ENCODE data around the gene APP. TPM values are rescaled to one million over a fixed set of nuclear protein-coding genes. Genes with fewer than 3 reads are reported as not detected.

The APP gene
- total RNA-seq, 1 experiment from 2014 or later: 224 TPM

- ChIA-PET CTCF (no interaction called here), POLR2A (ENCODE audit: unreplicated experiment) (no interaction called here)
- Histone ChIP-seq H3K27ac (no peak overlapping the region), H3K4me2 (no peak overlapping the region), H3K36me3 (ENCODE audit: low read depth) (no peaks in the 10 kb centered on the region), H3K9me3 (ENCODE audit: insufficient read depth, low read depth) (no peaks in the 10 kb centered on the region), H3K27me3 (ENCODE audit: insufficient read depth, low read depth) (no peaks in the 10 kb centered on the region), H4K20me1 (ENCODE audit: insufficient read depth) (no peaks in the 10 kb centered on the region), H3K9me2 (ENCODE audit: insufficient read depth) (no peaks in the 10 kb centered on the region), H3F3A (ENCODE audit: insufficient read depth, low read depth) (no peaks in the 10 kb centered on the region), H3K4me1 (replicated peaks; ENCODE audit: insufficient read depth) (no peaks in the 10 kb centered on the region), H3K4me3 (no peak overlapping the region), H3K79me2 (ENCODE audit: low read depth) (no peaks in the 10 kb centered on the region), H2AFZ (no peak overlapping the region)
- no TSS peak for BruUV-seq (replicated peaks)
- intact Hi-C loops (cut with micrococcal nuclease; ENCODE audit: unreplicated experiment): no loop called here
- no peak for DNase-seq
- TF ChIP-seq EZH2 (IDR thresholded peaks at IDR 0.05; ENCODE audit: low read depth) (no peak), CTCF (conservative IDR thresholded peaks at IDR 0.05) (no peak)
Observed at GRCh38 chr21:25942135-25942534, 228.4 kb downstream of the APP start.

GRCh38 chr21:25939396-25939761, 231.2 kb downstream of the APP start:
- CTCF ChIA-PET: no interaction called here
- no peak overlapping the region for H3K4me2 ChIP-seq
- TF ChIP-seq EZH2 (IDR thresholded peaks at IDR 0.05; ENCODE audit: low read depth): no peak
- no peak for TF ChIP-seq CTCF (conservative IDR thresholded peaks at IDR 0.05)
- H3K79me2 ChIP-seq (ENCODE audit: low read depth): no peaks in the 10 kb centered on the region
- intact Hi-C loops (cut with micrococcal nuclease; ENCODE audit: unreplicated experiment): no loop called here
- BruUV-seq (replicated peaks): no TSS peak
- no peak for DNase-seq
- H3K4me1 ChIP-seq (replicated peaks; ENCODE audit: insufficient read depth): peaks cover 8% of the 10 kb centered on the region
- H3K4me3 ChIP-seq: no peak overlapping the region
- H3K27me3 ChIP-seq (ENCODE audit: insufficient read depth, low read depth): no peaks in the 10 kb centered on the region
- no peak overlapping the region for H3K27ac ChIP-seq
- H4K20me1 ChIP-seq (ENCODE audit: insufficient read depth): 0 out of 2 replicates have a peak, but pooled peaks cover 3% of the 10 kb centered on the region
- no peaks in the 10 kb centered on the region for H3K9me2 ChIP-seq (ENCODE audit: insufficient read depth)
- no peaks in the 10 kb centered on the region for H3K36me3 ChIP-seq (ENCODE audit: low read depth)
- peaks cover 18% of the 10 kb centered on the region; the same call in 1 of the 2 replicates for H3F3A ChIP-seq (ENCODE audit: insufficient read depth, low read depth)
- no peaks in the 10 kb centered on the region for H3K9me3 ChIP-seq (ENCODE audit: insufficient read depth, low read depth)
- H2AFZ ChIP-seq: no peak overlapping the region
- POLR2A ChIA-PET (ENCODE audit: unreplicated experiment): no interaction called here

- TF ChIP-seq CTCF (conservative IDR thresholded peaks at IDR 0.05) (no peak), EZH2 (IDR thresholded peaks at IDR 0.05; ENCODE audit: low read depth) (no peak)
- Histone ChIP-seq H3K4me1 (replicated peaks; ENCODE audit: insufficient read depth) (peaks cover 8% of the 10 kb centered on the region), H3K4me2 (no peak overlapping the region), H2AFZ (no peak overlapping the region), H3K27ac (no peak overlapping the region), H3K9me2 (ENCODE audit: insufficient read depth) (no peaks in the 10 kb centered on the region), H3K27me3 (ENCODE audit: insufficient read depth, low read depth) (no peaks in the 10 kb centered on the region), H3F3A (ENCODE audit: insufficient read depth, low read depth) (peaks cover 20% of the 10 kb centered on the region; the same call in 1 of the 2 replicates), H3K79me2 (ENCODE audit: low read depth) (0 out of 2 replicates have a peak, but pooled peaks cover 2% of the 10 kb centered on the region), H3K4me3 (no peak overlapping the region), H3K9me3 (ENCODE audit: insufficient read depth, low read depth) (no peaks in the 10 kb centered on the region), H4K20me1 (ENCODE audit: insufficient read depth) (0 out of 2 replicates have a peak, but pooled peaks cover 3% of the 10 kb centered on the region), H3K36me3 (ENCODE audit: low read depth) (no peaks in the 10 kb centered on the region)
- BruUV-seq (replicated peaks): no TSS peak
- intact Hi-C loops (cut with micrococcal nuclease; ENCODE audit: unreplicated experiment): no loop called here
- DNase-seq: no peak
- POLR2A ChIA-PET (ENCODE audit: unreplicated experiment): interaction anchor here (0.6 kb wide), 1 partner anchor 8 kb away, joined by 6 read pairs; no protein-coding TSS in a partner anchor
- CTCF ChIA-PET: no interaction called here
Observed at GRCh38 chr21:25938658-25939395, 231.7 kb downstream of the APP start.

Data from PC-9 (cell line).